Measurements from ENCODE around the gene DNAJA3.

Gene DNAJA3

GRCh38 chr16:4435337-4436067 lies 9.8 kb downstream of the DNAJA3 start:
- DNase-seq = no peak

- no peak for DNase-seq
Observed at GRCh38 chr16:4437366-4437765, 11.7 kb downstream of the DNAJA3 start.

GRCh38 chr16:4442371-4442770 lies 16.7 kb downstream of the DNAJA3 start:
- DNase-seq = no peak

- DNase-seq = no peak
Observed at GRCh38 chr16:4443271-4443670, 17.6 kb downstream of the DNAJA3 start.

- DNase-seq = no peak
Observed at GRCh38 chr16:4443986-4444385, 18.3 kb downstream of the DNAJA3 start.

GRCh38 chr16:4450430-4450829 lies 24.8 kb downstream of the DNAJA3 start:
- no peak for DNase-seq

GRCh38 chr16:4450931-4451519 lies 25.4 kb downstream of the DNAJA3 start:
- DNase-seq = no peak

- DNase-seq = no peak
Observed at GRCh38 chr16:4452674-4453073, 27.0 kb downstream of the DNAJA3 start.

GRCh38 chr16:4454623-4455022 lies 29.0 kb downstream of the DNAJA3 start:
- DNase-seq = no peak

- no peak for DNase-seq
Observed at GRCh38 chr16:4455081-4455480, 29.4 kb downstream of the DNAJA3 start.

- DNase-seq = no peak
Observed at GRCh38 chr16:4455951-4456350, 30.3 kb downstream of the DNAJA3 start.

GRCh38 chr16:4460936-4461249 lies 35.2 kb downstream of the DNAJA3 start:
- no peak for DNase-seq

- DNase-seq = no peak
Observed at GRCh38 chr16:4461250-4462085, 35.8 kb downstream of the DNAJA3 start.

- DNase-seq = no peak
Observed at GRCh38 chr16:4463522-4464163, 38.0 kb downstream of the DNAJA3 start.

- DNase-seq = no peak
Observed at GRCh38 chr16:4465977-4466779, 40.5 kb downstream of the DNAJA3 start.

- no peak for DNase-seq
Observed at GRCh38 chr16:4467916-4468315, 42.2 kb downstream of the DNAJA3 start.

- DNase-seq = no peak
Observed at GRCh38 chr16:4468972-4469371, 43.3 kb downstream of the DNAJA3 start.

- DNase-seq = no peak
Observed at GRCh38 chr16:4471869-4472268, 46.2 kb downstream of the DNAJA3 start.

GRCh38 chr16:4472880-4473279 lies 47.2 kb downstream of the DNAJA3 start:
- DNase-seq = no peak

GRCh38 chr16:4474192-4474961 lies 48.7 kb downstream of the DNAJA3 start, which contains the start of gene NMRAL1:
Gene NMRAL1, minus strand, starts transcription at chr16:4474625. Its CDS starts 493 bp downstream, at chr16:4474132.
- DNase-seq = peak; percentile 97

GRCh38 chr16:4475880-4476788 lies 50.5 kb downstream of the DNAJA3 start, which contains the start of gene HMOX2:
Gene HMOX2, plus strand, starts transcription at chr16:4476398. Its CDS starts 29,127 bp downstream, at chr16:4505525.
- peak; percentile 93 for DNase-seq
